HUES64 (cell line): ENCODE measurements around the gene MTOR.
A peak's percentile ranks its signal among the peaks of the same experiment; 100 is the strongest.

Source experiments
- H3K27ac ChIP-seq: 2 replicates; pipeline ENCODE4 v1.7.0; 2013; ENCODE audit warnings: low read depth, low read length, inconsistent platforms
- H3K27me3 ChIP-seq: 2 replicates; pipeline ENCODE4 v1.6.1; 2013; ENCODE audit warnings: mild to moderate bottlenecking, low read length; ENCODE audit not compliant: insufficient read depth
- H3K36me3 ChIP-seq: 2 replicates; pipeline ENCODE4 v1.6.1; 2013; ENCODE audit warnings: mild to moderate bottlenecking, low read length; ENCODE audit not compliant: insufficient read depth
- H3K4me1 ChIP-seq: 2 replicates; pipeline ENCODE4 v1.6.1; 2013; ENCODE audit warnings: mild to moderate bottlenecking, low read length, moderate library complexity; ENCODE audit not compliant: insufficient read depth
- H3K4me3 ChIP-seq: 2 replicates; pipeline ENCODE4 v1.5.1; 2013; ENCODE audit warnings: mild to moderate bottlenecking, low read length, moderate library complexity
- H3K9ac ChIP-seq: 2 replicates; pipeline ENCODE4 v1.6.1; 2013; ENCODE audit warnings: mild to moderate bottlenecking, low read depth, low read length
- H3K9me3 ChIP-seq: 2 replicates; pipeline ENCODE4 v1.6.1; 2013; ENCODE audit warnings: low read depth, low read length; ENCODE audit not compliant: insufficient read depth
- WGBS: fragments of 150-250, 120-280 bp; methylation state at CpG from one replicate; pipeline ENCODE4 v1.1.7; 2013; ENCODE audit warnings: missing lambda C conversion rate; 5-methylcytosine and 5-hydroxymethylcytosine counted together

The MTOR gene

DNA sequence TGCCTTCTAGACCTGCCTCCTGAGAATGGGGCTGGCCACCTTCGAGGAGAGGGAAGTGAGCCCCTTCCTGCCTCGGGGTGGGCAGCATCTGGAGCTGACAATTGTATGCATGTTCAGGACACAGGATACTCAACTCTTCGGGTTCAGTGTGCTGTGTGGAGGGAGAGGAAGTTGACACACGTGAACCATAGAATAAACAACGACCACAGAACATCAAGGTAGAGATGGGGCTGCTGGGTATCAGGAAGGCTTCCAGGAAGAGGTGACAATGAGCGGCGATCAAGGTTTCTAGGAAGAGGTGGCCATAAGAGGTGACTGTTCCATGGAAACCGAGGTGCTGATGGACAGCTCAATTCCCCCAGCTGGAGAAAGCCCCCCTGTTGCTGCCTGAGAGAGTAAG, 32.6 kb upstream of the MTOR start:
- Histone ChIP-seq H3K4me3 (no peak overlapping the region), H3K4me1 (peaks cover 8% of the 10 kb centered on the region; the same call in 1 of the 2 replicates), H3K9me3 (no peaks in the 10 kb centered on the region), H3K27me3 (no peaks in the 10 kb centered on the region), H3K9ac (no peak overlapping the region), H3K27ac (no peak overlapping the region), H3K36me3 (peaks cover 19% of the 10 kb centered on the region)
- WGBS: 90% methylated on average over 8 of the region's 8 CpGs

DNA sequence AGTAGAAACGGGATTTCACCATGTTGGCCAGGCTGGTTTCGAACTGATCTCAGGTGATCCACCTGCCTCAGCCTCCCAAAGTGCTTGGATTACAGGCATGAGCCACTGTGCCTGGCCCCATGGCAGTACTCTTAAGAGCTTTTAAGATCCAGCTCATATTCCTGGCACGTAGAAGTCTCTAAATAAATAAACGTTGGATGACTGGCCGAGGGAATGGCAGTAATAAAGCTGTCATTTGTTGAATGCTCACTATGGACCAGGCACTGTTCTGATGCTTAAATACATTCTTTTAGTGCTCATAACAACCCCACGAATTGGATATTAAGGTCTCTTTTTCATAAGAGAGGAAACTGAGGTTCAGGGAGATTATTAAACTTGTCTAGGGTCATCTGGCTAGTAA, 31.5 kb upstream of the MTOR start:
- no peaks in the 10 kb centered on the region for H3K9me3 ChIP-seq
- WGBS: 93% methylated on average over 6 of the region's 6 CpGs
- H3K27me3 ChIP-seq: no peaks in the 10 kb centered on the region
- peaks cover 4% of the 10 kb centered on the region; the same call in 1 of the 2 replicates for H3K4me1 ChIP-seq
- H3K4me3 ChIP-seq: no peak overlapping the region
- peaks cover 19% of the 10 kb centered on the region for H3K36me3 ChIP-seq
- no peak overlapping the region for H3K27ac ChIP-seq
- no peak overlapping the region for H3K9ac ChIP-seq

DNA sequence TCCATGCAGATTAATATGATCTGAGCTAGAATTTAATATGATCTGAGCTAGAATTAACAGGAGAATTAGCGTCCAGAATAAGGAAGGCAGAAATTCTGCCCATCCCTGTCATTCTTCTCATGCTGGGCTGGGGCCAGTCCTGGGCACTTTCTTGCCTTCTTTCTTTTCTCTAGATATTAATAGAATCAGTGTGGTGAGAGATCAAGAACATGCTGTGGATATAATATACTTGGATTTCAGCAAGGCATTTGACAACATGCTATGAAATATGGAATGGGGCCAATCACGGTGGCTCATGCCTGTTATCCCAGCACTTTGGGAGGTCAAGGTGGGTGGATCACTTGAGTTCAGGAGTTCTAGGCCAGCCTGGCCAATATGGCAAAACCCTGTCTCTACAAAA, 28.7 kb upstream of the MTOR start:
- no peak overlapping the region for H3K9ac ChIP-seq
- no peaks in the 10 kb centered on the region for H3K27me3 ChIP-seq
- 98% methylated on average over 2 of the region's 2 CpGs for WGBS
- no peaks in the 10 kb centered on the region for H3K9me3 ChIP-seq
- no peak overlapping the region for H3K27ac ChIP-seq
- H3K4me1 ChIP-seq: peaks cover 24% of the 10 kb centered on the region
- no peak overlapping the region for H3K4me3 ChIP-seq
- H3K36me3 ChIP-seq: peaks cover 16% of the 10 kb centered on the region

DNA sequence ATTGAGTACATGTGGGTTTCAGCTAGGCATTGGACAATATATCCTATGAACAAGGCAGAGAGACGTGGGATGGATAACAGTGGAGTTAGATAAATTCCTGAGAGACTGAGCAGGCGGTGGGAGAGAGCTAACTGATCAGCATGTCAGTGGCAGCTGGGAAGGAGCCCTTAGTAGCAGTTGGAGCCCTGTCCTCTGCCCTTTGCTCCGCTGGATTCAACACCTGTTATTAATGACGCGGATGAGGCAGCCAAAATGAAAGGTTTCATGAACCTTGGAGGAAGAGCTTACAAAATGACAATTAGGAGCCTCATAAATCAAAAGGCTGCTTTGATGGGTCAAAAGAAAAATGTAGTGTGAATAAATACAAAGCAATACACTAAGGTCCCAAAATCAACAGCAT, 26.7 kb upstream of the MTOR start:
- H3K9ac ChIP-seq: no peak overlapping the region
- no peak overlapping the region for H3K27ac ChIP-seq
- H3K9me3 ChIP-seq: no peaks in the 10 kb centered on the region
- H3K4me3 ChIP-seq: no peak overlapping the region
- 89% methylated on average over 5 of the region's 5 CpGs for WGBS
- H3K4me1 ChIP-seq: peaks cover 39% of the 10 kb centered on the region
- no peaks in the 10 kb centered on the region for H3K27me3 ChIP-seq
- H3K36me3 ChIP-seq: peaks cover 7% of the 10 kb centered on the region

DNA sequence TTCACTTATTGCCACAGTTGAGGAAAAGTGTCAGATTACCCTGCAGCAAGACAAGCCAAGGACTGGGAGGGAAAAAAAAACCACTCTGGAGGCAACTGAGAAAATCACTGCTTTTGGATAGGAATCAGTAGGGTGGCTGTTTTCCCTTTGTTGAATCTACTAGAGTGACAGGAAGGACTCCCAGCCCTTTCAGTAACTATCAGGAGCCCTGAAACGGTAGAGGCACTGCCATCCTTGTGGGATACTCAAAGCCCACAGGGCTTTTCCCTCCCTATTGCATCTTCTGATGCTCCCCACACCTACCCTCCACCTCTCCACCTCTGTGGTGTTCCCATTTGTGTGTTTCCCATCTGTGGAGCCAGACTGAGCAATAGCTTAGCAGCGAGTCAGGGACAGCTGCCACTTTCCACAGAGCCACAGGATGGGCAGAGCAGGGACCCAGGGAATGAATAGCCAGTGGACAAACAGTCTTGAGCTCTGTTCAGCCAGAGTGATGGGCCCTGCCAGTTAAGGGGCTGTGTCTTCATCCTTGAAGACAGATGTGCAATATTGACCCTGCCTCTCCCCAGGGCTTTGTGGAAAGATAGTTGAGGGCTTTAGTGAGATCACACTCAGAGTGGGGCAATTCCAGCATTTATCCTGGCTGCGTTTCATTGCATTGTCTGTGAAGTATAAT, 24.5 kb upstream of the MTOR start:
- H3K9me3 ChIP-seq: no peaks in the 10 kb centered on the region
- peaks cover 7% of the 10 kb centered on the region for H3K36me3 ChIP-seq
- WGBS: 58% methylated on average over 3 of the region's 3 CpGs
- peak overlapping the region; percentile 82 for H3K27ac ChIP-seq
- H3K9ac ChIP-seq: peak overlapping the region; percentile 23; the same call in 1 of the 2 replicates
- H3K4me1 ChIP-seq: peaks cover 35% of the 10 kb centered on the region
- no peaks in the 10 kb centered on the region for H3K27me3 ChIP-seq
- no peak overlapping the region for H3K4me3 ChIP-seq

DNA sequence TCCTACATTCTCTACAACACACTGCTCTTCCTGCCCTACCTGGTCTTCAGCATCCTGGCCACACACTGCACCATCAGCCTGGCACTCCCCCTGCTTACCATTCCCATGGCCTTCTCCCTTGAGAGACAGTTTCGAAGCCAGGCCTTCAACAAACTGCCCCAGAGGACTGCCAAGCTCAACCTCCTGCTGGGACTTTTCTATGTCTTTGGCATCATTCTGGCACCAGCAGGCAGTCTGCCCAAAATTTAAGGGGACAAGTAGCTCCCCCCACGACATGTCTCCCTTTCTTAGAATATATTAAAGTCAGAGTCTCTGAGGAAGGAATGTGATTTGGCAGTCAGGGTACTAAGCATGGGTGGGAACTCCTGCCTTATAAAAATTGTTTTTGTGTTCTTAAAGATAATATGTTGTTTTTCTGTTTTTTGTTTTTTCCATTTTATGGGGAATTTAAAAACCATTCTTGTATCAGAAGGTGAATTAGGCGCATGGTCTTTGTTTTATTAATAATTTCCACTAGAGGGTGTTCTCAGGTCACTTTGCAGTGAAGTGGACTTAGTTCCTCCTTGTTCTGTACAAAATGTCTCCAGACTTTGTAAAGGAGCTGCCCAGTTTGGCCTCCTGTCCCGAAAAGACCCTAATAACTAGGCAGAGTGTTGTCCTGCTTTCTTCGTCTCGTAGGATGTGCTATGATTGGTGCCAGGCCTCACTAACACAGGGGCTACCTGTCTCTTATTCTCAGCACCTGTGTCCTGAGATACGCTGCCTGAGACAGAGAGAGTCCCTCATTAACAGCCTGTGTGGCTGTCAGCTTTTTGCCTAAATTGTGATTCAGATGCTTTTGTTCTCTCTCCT, 23.8 kb upstream of the MTOR start:
- WGBS: 61% methylated on average over 7 of the region's 7 CpGs
- Histone ChIP-seq H3K27ac (peak overlapping the region; percentile 82), H3K4me3 (peak overlapping the region; percentile 24; the same call in 1 of the 2 replicates), H3K9me3 (no peaks in the 10 kb centered on the region), H3K4me1 (peaks cover 35% of the 10 kb centered on the region), H3K27me3 (no peaks in the 10 kb centered on the region), H3K36me3 (peaks cover 11% of the 10 kb centered on the region), H3K9ac (no peak overlapping the region)

DNA sequence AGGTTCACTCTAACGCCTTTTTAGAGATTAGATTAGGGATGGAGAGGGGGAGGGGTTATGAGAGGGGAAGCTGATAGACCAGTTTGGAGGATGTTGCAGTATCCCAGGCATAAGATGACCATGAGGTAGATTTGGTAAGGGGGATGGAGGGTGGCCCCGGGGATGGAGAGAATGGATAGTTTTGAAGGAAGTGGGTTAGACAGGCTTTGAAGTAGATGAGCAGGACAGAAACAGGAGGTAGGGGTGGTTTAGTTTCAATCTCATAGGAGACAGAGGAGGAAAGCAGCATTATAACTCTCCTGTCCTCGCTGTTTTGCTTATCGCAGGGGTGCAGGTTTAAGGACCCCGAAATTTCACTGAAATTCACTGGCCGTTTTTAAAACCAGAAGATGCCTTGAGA, 22.4 kb upstream of the MTOR start:
- H3K27ac ChIP-seq: no peak overlapping the region
- H3K4me1 ChIP-seq: peaks cover 40% of the 10 kb centered on the region
- H3K27me3 ChIP-seq: no peaks in the 10 kb centered on the region
- WGBS: 93% methylated on average over 6 of the region's 6 CpGs
- H3K9me3 ChIP-seq: no peaks in the 10 kb centered on the region
- peaks cover 16% of the 10 kb centered on the region for H3K36me3 ChIP-seq
- H3K4me3 ChIP-seq: no peak overlapping the region
- H3K9ac ChIP-seq: no peak overlapping the region

DNA sequence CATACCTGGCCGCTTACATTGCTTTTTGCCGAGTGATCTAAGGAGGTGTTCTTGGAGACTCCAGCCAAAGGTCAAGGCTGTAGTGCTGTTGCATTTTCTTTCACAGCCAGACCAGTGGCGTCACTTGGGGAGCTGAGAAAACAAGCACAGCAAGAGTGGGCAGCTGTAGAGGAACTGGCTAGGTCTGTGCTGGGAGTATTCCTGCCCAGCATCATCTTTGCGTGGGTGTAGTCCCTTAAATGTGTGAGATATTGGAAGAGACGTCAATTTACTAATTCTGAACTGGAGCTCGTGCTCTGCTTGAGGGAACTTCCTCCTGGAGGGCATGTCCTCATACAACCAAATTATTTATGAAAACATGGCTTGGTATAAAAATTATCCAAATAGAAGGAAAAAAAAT, 20.8 kb upstream of the MTOR start:
- Histone ChIP-seq H3K9ac (no peak overlapping the region), H3K4me1 (peaks cover 38% of the 10 kb centered on the region), H3K4me3 (no peak overlapping the region), H3K9me3 (no peaks in the 10 kb centered on the region), H3K27ac (no peak overlapping the region), H3K36me3 (peaks cover 29% of the 10 kb centered on the region), H3K27me3 (no peaks in the 10 kb centered on the region)
- WGBS: 90% methylated on average over 5 of the region's 6 CpGs

DNA sequence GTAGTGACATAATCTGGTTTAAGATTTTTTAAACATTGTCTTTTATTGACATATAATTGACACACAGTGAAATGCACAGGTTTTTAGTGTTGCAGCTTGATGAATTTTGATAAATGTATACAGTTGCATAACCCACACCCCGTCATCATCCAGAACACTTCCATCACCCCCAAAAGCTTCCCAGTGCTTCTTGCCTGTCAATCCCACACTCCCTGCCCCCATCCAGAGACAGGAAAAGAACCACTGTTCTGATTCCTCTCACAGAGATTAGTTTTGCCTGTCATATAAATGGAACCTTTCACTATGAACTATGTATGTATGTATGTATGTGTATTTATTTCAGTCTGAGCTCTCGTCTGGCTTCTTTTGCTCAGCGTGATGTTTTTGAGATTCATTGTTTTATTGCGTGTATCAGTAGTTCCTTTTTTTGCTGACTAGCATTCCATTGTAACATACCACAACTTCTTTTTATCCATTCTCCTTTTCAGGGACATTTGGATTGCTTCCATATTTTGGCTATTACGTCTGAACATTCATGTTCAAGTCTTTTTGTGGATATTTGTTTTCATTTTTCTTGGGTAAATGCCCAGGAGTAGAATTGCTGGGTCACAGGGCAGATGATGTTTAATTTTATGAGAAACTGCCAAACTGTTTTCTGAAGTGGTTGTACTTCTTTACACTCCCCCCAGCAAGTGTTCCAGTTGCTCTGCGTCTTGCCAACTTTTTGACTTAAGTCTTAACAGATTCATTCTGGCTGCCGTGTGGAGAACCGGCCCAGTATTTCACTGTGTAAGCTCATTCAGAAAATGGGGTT, 19.4 kb upstream of the MTOR start:
- 92% methylated on average over 8 of the region's 8 CpGs for WGBS
- Histone ChIP-seq H3K9ac (no peak overlapping the region), H3K36me3 (peaks cover 33% of the 10 kb centered on the region), H3K27me3 (no peaks in the 10 kb centered on the region), H3K9me3 (no peaks in the 10 kb centered on the region), H3K4me3 (no peak overlapping the region), H3K4me1 (peaks cover 26% of the 10 kb centered on the region), H3K27ac (no peak overlapping the region)

DNA sequence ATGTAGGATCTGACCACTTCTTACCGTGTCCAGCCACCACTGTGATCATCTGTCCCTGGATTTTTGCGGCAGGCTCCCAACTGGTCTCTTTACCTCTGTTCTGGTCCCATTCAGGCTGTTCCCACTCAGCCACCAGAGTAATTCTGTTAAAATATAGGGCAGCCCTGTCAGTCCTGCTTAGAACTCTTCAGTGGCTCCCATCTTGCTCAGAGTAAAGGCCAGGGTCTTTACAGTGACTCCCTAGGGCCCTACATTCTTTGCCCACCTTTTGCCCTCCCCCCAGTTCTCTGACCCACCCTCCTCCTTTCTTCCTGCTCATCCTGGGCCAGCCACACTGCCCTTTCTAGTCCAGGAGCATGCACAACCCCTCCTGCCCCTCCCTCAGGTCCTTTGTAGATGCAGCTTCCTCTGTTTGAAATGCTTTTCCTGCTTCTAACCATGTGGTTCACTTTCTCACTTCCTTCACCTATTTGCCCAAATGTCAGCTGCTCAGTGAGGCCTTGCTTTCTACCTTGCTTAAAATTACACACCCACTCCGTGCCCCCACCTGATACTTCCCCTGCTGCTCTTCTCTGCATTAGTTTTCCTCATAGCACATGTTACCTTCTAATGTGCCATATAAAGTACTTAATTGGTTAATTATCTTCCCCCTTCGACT, 18.5 kb upstream of the MTOR start:
- WGBS: 86% methylated on average over 4 of the region's 4 CpGs
- H3K27me3 ChIP-seq: no peaks in the 10 kb centered on the region
- H3K27ac ChIP-seq: no peak overlapping the region
- H3K36me3 ChIP-seq: peaks cover 35% of the 10 kb centered on the region
- H3K9ac ChIP-seq: no peak overlapping the region
- H3K4me3 ChIP-seq: no peak overlapping the region
- peaks cover 19% of the 10 kb centered on the region for H3K4me1 ChIP-seq
- H3K9me3 ChIP-seq: no peaks in the 10 kb centered on the region
